HCT116 (cell line): Measurements from ENCODE around the gene SRGAP1. TPM values are rescaled to one million over a fixed set of nuclear protein-coding genes. Genes with fewer than 3 reads are reported as not detected.

Experiments
- ATAC-seq: fragments of 200-7000 bp; cut with Tn5 transposase; 2 replicates; pipeline ENCODE4 v1.9.1; 2020; ENCODE audit warnings: mild to moderate bottlenecking, moderate library complexity
- BruUV-seq: library from RNA; stranded (reverse); fragments of 400-500 nt; replicated peaks from 2 replicates; lab custom pipeline; 2021; lab: Mats Ljungman, UMichigan
- CTCF ChIA-PET: fragments of 300-600 bp; sonication (Branson Sonifier 250); formaldehyde crosslinking; loops from one replicate; lab custom pipeline; 2021; ENCODE audit warnings: antibody characterized with exemption; lab: Charles Lee
- POLR2A ChIA-PET: fragments of 300-600, 350-600 bp; sonication (Branson Sonifier 250); formaldehyde crosslinking; loops from one replicate; lab custom pipeline; 2021; ENCODE audit warnings: antibody characterized with exemption; lab: Charles Lee
- RAD21 ChIA-PET, 2 experiments: fragments of 300-600 bp; sonication (Branson Sonifier 250); formaldehyde crosslinking; loops; one replicate each; lab custom pipeline; 2023; ENCODE audit warnings: low total read pairs in 2 of 2; ENCODE audit not compliant: uncharacterized antibody in 2 of 2, unreplicated experiment in 2 of 2, low non-redundant PET in 1 of 2; lab: Charles Lee
- DNase-seq: peaks from one replicate; pipeline ENCODE4 v3.0.0-alpha.2; 2010; ENCODE audit warnings: low read depth, low spot score
- H2AFZ ChIP-seq: fragments of 200-600 bp; shearing (Covaris generic), sonication (generic); 2 replicates; pipeline ENCODE4 v1.6.1; 2017; ENCODE audit warnings: low read depth, mixed run types, mixed read lengths, antibody characterized with exemption, low read length; ENCODE audit not compliant: poor library complexity, severe bottlenecking
- H3K27ac ChIP-seq: 2 replicates; pipeline ENCODE4 v1.5.1; 2012; ENCODE audit warnings: low read depth, low read length
- H3K27me3 ChIP-seq: fragments of 200-600 bp; sonication (generic); 2 replicates; pipeline ENCODE4 v1.6.1; 2016; ENCODE audit warnings: mixed run types, low read length, mixed read lengths; ENCODE audit not compliant: insufficient read depth
- H3K36me3 ChIP-seq, 2 experiments: fragments of 200-500 bp in 1 of 2; fragments of 200-600 bp in 1 of 2; sonication (Bioruptor generic) in 1 of 2; sonication (generic) in 1 of 2; 2 replicates each; pipeline versions ENCODE4 v1.5.1 to v1.6.1; 2014 to 2016; ENCODE audit warnings: low read length in 2 of 2, inconsistent platforms in 1 of 2, mixed read lengths in 1 of 2, mixed run types in 1 of 2; ENCODE audit not compliant: insufficient read depth in 2 of 2, control insufficient read depth in 1 of 2
- H3K4me1 ChIP-seq, 2 experiments: fragments of 200-600 bp in 1 of 2; sonication (generic) in 1 of 2; 2 replicates each; pipeline versions ENCODE4 v1.5.1 to v1.6.1; 2012 to 2017; ENCODE audit warnings: low read length in 2 of 2, inconsistent platforms in 1 of 2, mild to moderate bottlenecking in 1 of 2, mixed read lengths in 1 of 2, mixed run types in 1 of 2, moderate library complexity in 1 of 2; ENCODE audit not compliant: insufficient read depth in 2 of 2, control insufficient read depth in 1 of 2
- H3K4me2 ChIP-seq: fragments of 200-600 bp; sonication (generic); 2 replicates; pipeline ENCODE4 v1.6.1; 2017; ENCODE audit warnings: mixed run types, low read length, mixed read lengths
- H3K4me3 ChIP-seq, 2 experiments: fragments of 200-600 bp in 1 of 2; sonication (generic) in 1 of 2; replicated peaks in 1 of 2; 2 replicates each; pipeline ENCODE4 v1.5.1; 2011 to 2016; ENCODE audit warnings: low read length in 2 of 2, control low read depth in 1 of 2, low read depth in 1 of 2, mild to moderate bottlenecking in 1 of 2, mixed read lengths in 1 of 2, mixed run types in 1 of 2
- H3K79me2 ChIP-seq: fragments of 200-600 bp; sonication (generic); 2 replicates; pipeline ENCODE4 v1.6.1; 2017; ENCODE audit warnings: mild to moderate bottlenecking, mixed run types, low read length, moderate library complexity, mixed read lengths; ENCODE audit not compliant: insufficient read depth
- H3K9ac ChIP-seq: fragments of 200-600 bp; sonication (generic); 2 replicates; pipeline ENCODE4 v1.6.1; 2016; ENCODE audit warnings: low read length, mixed read lengths
- H3K9me2 ChIP-seq: fragments of 200-600 bp; sonication (generic), shearing (Covaris generic); 2 replicates; pipeline ENCODE4 v1.6.1; 2017; ENCODE audit warnings: mixed run types, mild to moderate bottlenecking, moderate library complexity; ENCODE audit not compliant: insufficient read depth
- H3K9me3 ChIP-seq, 2 experiments: fragments of 200-500 bp in 1 of 2; fragments of 200-600 bp in 1 of 2; sonication (Bioruptor generic) in 1 of 2; sonication (generic) in 1 of 2; 2 replicates each; pipeline ENCODE4 v1.6.1; 2014 to 2017; ENCODE audit warnings: low read length in 2 of 2, mixed read lengths in 2 of 2, inconsistent platforms in 1 of 2, low read depth in 1 of 2, mild to moderate bottlenecking in 1 of 2, mixed run types in 1 of 2, moderate library complexity in 1 of 2; ENCODE audit not compliant: control insufficient read depth in 1 of 2, insufficient read depth in 1 of 2
- H4K20me1 ChIP-seq: fragments of 200-600 bp; sonication (generic), shearing (Covaris generic); 2 replicates; pipeline ENCODE4 v1.6.1; 2017; ENCODE audit warnings: mixed run types, mild to moderate bottlenecking, moderate library complexity; ENCODE audit not compliant: insufficient read depth
- ELF1 ChIP-seq: IDR thresholded peaks from 2 replicates; pipeline ENCODE4 v1.6.1; 2012; ENCODE audit warnings: low read depth, borderline replicate concordance
- TCF7L2 ChIP-seq: IDR thresholded peaks from 2 replicates; pipeline ENCODE4 v1.7.0; 2011; ENCODE audit warnings: borderline replicate concordance, inconsistent platforms; ENCODE audit not compliant: insufficient read depth, insufficient read length; ENCODE audit errors: extremely low read depth
- ZNF274 ChIP-seq: fragments of 200-500 bp; sonication (Bioruptor generic); IDR thresholded peaks from 2 replicates; pipeline ENCODE4 v1.6.1; 2014; ENCODE audit warnings: mild to moderate bottlenecking, low read depth, low read length, inconsistent platforms
- intact Hi-C: fragments of 100-400 bp; cut with micrococcal nuclease; formaldehyde crosslinking; loops from 2 replicates; pipeline ENCODE4 v1.10.0; 2022
- total RNA-seq: library from RNA; stranded (reverse); gene quantifications from one replicate; pipeline ENCODE4 v1.2.1, GENCODE V29; 2021; ENCODE audit not compliant: unreplicated experiment
- TF ChIP-seq, protein P1 (sequence below): IDR thresholded peaks from 2 replicates; pipeline ENCODE4 v1.6.1; 2012
- TF ChIP-seq, protein P2 (sequence below): IDR thresholded peaks from 2 replicates; pipeline ENCODE4 v1.6.1; 2012; ENCODE audit warnings: low read depth
- TF ChIP-seq, protein P3 (sequence below), 3 experiments: fragments of 200-600 bp in 1 of 3; sonication (generic) in 1 of 3; IDR thresholded peaks in 2 of 3; conservative IDR thresholded peaks in 1 of 3; 2 replicates each; pipeline ENCODE4 v1.5.1; 2012 to 2017; ENCODE audit warnings: low read depth in 2 of 3, low read length in 2 of 3, antibody characterized with exemption in 1 of 3, borderline replicate concordance in 1 of 3, control low read depth in 1 of 3, mild to moderate bottlenecking in 1 of 3, mixed read lengths in 1 of 3, mixed run types in 1 of 3, moderate library complexity in 1 of 3; ENCODE audit not compliant: insufficient read depth in 1 of 3

SRGAP1 gene
- total RNA-seq, 1 experiment from 2014 or later, result 16.6 TPM

DNA sequence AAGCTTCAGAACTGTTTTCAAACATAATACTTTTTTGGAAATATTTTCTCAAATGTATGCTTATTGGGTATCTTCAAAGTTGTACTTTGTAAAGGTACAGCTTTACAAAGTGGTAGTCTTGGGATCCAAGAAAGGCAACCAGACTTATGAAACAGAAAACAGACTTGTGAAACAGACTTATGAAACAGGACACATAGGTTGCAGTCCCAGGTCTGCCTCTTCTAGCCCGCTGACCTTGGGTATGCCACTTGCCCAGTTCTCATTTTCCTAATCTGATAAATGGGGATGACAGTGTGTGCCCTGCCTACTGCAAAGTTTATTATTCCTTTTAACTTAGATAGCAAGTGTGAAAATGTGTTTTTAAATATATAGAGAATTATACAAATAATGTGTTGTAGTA is 263.3 kb downstream of the SRGAP1 start (continued):
- TF ChIP-seq TCF7L2, result no peak

DNA sequence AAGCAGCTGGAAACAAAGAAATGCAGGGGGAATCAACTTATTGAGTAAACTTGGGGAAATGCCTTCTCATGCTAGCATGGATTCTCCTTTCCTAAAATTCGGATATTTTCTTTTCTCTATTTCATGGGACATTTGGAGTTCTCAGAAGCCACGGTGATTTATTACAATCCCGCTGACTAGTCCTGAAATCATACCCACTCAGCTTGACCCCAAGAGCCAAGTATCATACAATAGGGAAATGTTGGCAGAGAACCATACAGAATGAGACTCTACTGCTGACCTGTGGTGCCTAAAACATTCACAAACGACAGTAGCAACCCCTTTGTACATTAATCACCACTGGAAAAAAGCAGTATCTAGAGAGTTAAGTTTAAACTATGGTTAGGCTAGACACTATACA is 265.2 kb downstream of the SRGAP1 start:
- Histone ChIP-seq H3K79me2 (no peaks in the 10 kb centered on the region), H3K9ac (no peak overlapping the region), H3K27me3 (no peaks in the 10 kb centered on the region), H3K27ac (no peak overlapping the region), H3K9me3 (no peaks in the 10 kb centered on the region), H3K36me3 (no peaks in the 10 kb centered on the region), H4K20me1 (no peaks in the 10 kb centered on the region), H3K9me2 (no peaks in the 10 kb centered on the region), H3K4me2 (no peak overlapping the region), H2AFZ (no peak overlapping the region), H3K4me1 (no peaks in the 10 kb centered on the region)
- ATAC-seq, result no peak
- ChIA-PET CTCF (no interaction called here), RAD21 (no interaction called here), POLR2A (no interaction called here)
- intact Hi-C loops, result no loop called here
- no peak for DNase-seq
- BruUV-seq, result no TSS peak
- TF ChIP-seq TCF7L2 (no peak), ELF1 (no peak), ZNF274 (no peak)
- TF ChIP-seq, protein P1, sequence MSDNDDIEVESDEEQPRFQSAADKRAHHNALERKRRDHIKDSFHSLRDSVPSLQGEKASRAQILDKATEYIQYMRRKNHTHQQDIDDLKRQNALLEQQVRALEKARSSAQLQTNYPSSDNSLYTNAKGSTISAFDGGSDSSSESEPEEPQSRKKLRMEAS, result no peak
- TF ChIP-seq, protein P2, sequence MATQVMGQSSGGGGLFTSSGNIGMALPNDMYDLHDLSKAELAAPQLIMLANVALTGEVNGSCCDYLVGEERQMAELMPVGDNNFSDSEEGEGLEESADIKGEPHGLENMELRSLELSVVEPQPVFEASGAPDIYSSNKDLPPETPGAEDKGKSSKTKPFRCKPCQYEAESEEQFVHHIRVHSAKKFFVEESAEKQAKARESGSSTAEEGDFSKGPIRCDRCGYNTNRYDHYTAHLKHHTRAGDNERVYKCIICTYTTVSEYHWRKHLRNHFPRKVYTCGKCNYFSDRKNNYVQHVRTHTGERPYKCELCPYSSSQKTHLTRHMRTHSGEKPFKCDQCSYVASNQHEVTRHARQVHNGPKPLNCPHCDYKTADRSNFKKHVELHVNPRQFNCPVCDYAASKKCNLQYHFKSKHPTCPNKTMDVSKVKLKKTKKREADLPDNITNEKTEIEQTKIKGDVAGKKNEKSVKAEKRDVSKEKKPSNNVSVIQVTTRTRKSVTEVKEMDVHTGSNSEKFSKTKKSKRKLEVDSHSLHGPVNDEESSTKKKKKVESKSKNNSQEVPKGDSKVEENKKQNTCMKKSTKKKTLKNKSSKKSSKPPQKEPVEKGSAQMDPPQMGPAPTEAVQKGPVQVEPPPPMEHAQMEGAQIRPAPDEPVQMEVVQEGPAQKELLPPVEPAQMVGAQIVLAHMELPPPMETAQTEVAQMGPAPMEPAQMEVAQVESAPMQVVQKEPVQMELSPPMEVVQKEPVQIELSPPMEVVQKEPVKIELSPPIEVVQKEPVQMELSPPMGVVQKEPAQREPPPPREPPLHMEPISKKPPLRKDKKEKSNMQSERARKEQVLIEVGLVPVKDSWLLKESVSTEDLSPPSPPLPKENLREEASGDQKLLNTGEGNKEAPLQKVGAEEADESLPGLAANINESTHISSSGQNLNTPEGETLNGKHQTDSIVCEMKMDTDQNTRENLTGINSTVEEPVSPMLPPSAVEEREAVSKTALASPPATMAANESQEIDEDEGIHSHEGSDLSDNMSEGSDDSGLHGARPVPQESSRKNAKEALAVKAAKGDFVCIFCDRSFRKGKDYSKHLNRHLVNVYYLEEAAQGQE, result no peak
- TF ChIP-seq, protein P3, sequence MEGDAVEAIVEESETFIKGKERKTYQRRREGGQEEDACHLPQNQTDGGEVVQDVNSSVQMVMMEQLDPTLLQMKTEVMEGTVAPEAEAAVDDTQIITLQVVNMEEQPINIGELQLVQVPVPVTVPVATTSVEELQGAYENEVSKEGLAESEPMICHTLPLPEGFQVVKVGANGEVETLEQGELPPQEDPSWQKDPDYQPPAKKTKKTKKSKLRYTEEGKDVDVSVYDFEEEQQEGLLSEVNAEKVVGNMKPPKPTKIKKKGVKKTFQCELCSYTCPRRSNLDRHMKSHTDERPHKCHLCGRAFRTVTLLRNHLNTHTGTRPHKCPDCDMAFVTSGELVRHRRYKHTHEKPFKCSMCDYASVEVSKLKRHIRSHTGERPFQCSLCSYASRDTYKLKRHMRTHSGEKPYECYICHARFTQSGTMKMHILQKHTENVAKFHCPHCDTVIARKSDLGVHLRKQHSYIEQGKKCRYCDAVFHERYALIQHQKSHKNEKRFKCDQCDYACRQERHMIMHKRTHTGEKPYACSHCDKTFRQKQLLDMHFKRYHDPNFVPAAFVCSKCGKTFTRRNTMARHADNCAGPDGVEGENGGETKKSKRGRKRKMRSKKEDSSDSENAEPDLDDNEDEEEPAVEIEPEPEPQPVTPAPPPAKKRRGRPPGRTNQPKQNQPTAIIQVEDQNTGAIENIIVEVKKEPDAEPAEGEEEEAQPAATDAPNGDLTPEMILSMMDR (IDR thresholded peaks at IDR 0.05 in 2 of 3, conservative IDR thresholded peaks at IDR 0.05 in 1 of 3; ENCODE audit: borderline replicate concordance in 1 of 3, insufficient read depth in 1 of 3, low read depth in 2 of 3, low read length in 2 of 3), result no peak
- TF ChIP-seq, all 23 proteins: peak for 0
- H3K4me3 ChIP-seq, result no peak overlapping the region
